GM18502 (cell line): ENCODE data around the gene ATP6V1G1.
A peak's percentile ranks its signal among the peaks of the same experiment; 100 is the strongest.
"Not testable (repeated sequence)": the region's sequence is repeated elsewhere in the genome, so short reads cannot be mapped to it uniquely, and the experiment has no call there.

Experiments
- ATAC-seq: cut with Tn5 transposase; IDR thresholded peaks from one replicate; pipeline ENCODE4 v1.9.1; 2021; ENCODE audit warnings: mild to moderate bottlenecking; ENCODE audit not compliant: unreplicated experiment, poor library complexity

Gene ATP6V1G1

GRCh38 chr9:114576779-114577178, 10.8 kb upstream of the ATP6V1G1 start:
- not testable (repeated sequence) for ATAC-seq

GRCh38 chr9:114578134-114578533, 9.4 kb upstream of the ATP6V1G1 start:
- ATAC-seq, result not testable (repeated sequence)

- ATAC-seq, result no peak
These were observed 6.9 kb upstream of the ATP6V1G1 start for GRCh38 chr9:114580609-114581193.

GRCh38 chr9:114583371-114584155, 4.0 kb upstream of the ATP6V1G1 start:
- ATAC-seq, result no peak

- ATAC-seq, result no peak
These were observed 641 bp downstream of the ATP6V1G1 start for GRCh38 chr9:114588210-114588609.

- no peak for ATAC-seq
These were observed 1.3 kb downstream of the ATP6V1G1 start for GRCh38 chr9:114588651-114589526.

- ATAC-seq, result no peak
These were observed 2.8 kb downstream of the ATP6V1G1 start for GRCh38 chr9:114590328-114590727.

GRCh38 chr9:114591291-114591787, 3.8 kb downstream of the ATP6V1G1 start:
- ATAC-seq, result no peak

GRCh38 chr9:114591849-114592248, 4.3 kb downstream of the ATP6V1G1 start:
- no peak for ATAC-seq

- ATAC-seq, result no peak
These were observed 4.8 kb downstream of the ATP6V1G1 start for GRCh38 chr9:114592356-114592755.

- ATAC-seq, result no peak
These were observed 6.6 kb downstream of the ATP6V1G1 start for GRCh38 chr9:114594136-114594535.

- ATAC-seq, result not testable (repeated sequence)
These were observed 13.1 kb downstream of the ATP6V1G1 start for GRCh38 chr9:114600502-114601248.

GRCh38 chr9:114601787-114602186, 14.2 kb downstream of the ATP6V1G1 start:
- not testable (repeated sequence) for ATAC-seq

- no peak for ATAC-seq
These were observed 15.1 kb downstream of the ATP6V1G1 start for GRCh38 chr9:114602620-114603019.

GRCh38 chr9:114603248-114603647, 15.7 kb downstream of the ATP6V1G1 start:
- no peak for ATAC-seq

- no peak for ATAC-seq
These were observed 17.4 kb downstream of the ATP6V1G1 start for GRCh38 chr9:114604989-114605388.

- no peak for ATAC-seq
These were observed 18.5 kb downstream of the ATP6V1G1 start for GRCh38 chr9:114606068-114606467.

GRCh38 chr9:114606597-114607207, 19.1 kb downstream of the ATP6V1G1 start:
- ATAC-seq, result no peak

- peak; percentile 46 for ATAC-seq
These were observed 20.3 kb downstream of the ATP6V1G1 start for GRCh38 chr9:114607671-114608524.
